B cell (primary cell): ENCODE results near the gene IPO8.

Experiments used
- EZH2 ChIP-seq: IDR thresholded peaks from 2 replicates; pipeline ENCODE4 v1.6.1; 2012; ENCODE audit warnings: borderline replicate concordance, low read depth, mild to moderate bottlenecking, moderate library complexity, low read length; ENCODE audit not compliant: insufficient read depth, poor library complexity, severe bottlenecking
- TF ChIP-seq, protein P1 (sequence below): fragments of 200-600 bp; IDR thresholded peaks from one replicate; pipeline ENCODE4 v1.8.0; 2022; ENCODE audit warnings: antibody characterized with exemption, mild to moderate bottlenecking

DNA sequence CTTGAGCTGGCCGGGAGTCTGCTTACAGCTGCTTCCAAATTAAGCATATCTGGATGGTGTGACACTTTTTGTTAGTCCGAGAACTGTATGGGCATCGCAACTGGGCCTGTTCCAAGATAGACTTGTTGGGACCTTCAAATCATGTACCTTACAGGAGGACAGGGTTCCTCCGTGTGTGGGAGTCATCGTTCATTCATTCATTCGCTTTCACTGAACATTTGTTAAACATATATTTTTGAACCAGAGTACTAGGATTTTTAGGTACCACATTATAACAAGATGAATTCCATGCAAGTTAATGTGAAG is 387 bp upstream of the IPO8 start:
- TF ChIP-seq, protein P1, sequence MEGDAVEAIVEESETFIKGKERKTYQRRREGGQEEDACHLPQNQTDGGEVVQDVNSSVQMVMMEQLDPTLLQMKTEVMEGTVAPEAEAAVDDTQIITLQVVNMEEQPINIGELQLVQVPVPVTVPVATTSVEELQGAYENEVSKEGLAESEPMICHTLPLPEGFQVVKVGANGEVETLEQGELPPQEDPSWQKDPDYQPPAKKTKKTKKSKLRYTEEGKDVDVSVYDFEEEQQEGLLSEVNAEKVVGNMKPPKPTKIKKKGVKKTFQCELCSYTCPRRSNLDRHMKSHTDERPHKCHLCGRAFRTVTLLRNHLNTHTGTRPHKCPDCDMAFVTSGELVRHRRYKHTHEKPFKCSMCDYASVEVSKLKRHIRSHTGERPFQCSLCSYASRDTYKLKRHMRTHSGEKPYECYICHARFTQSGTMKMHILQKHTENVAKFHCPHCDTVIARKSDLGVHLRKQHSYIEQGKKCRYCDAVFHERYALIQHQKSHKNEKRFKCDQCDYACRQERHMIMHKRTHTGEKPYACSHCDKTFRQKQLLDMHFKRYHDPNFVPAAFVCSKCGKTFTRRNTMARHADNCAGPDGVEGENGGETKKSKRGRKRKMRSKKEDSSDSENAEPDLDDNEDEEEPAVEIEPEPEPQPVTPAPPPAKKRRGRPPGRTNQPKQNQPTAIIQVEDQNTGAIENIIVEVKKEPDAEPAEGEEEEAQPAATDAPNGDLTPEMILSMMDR, result no peak
- TF ChIP-seq EZH2, result no peak
